CD4-positive, alpha-beta T cell treated with Interleukin-6 for 4 hours (primary cell): ENCODE results near the gene FTO.

Experiments used
- DNase-seq: peaks from one replicate; pipeline ENCODE4 v3.0.0-alpha.2; 2020; ENCODE audit warnings: mixed read lengths

The FTO gene

GRCh38 chr16:54062361-54063278 lies 358.7 kb downstream of the FTO start:
- DNase-seq, result no peak

- no peak for DNase-seq
These were observed 359.4 kb downstream of the FTO start for GRCh38 chr16:54063279-54063773.

GRCh38 chr16:54066451-54067105 lies 362.6 kb downstream of the FTO start:
- DNase-seq, result no peak

GRCh38 chr16:54067322-54068065 lies 363.5 kb downstream of the FTO start:
- no peak for DNase-seq

DNA sequence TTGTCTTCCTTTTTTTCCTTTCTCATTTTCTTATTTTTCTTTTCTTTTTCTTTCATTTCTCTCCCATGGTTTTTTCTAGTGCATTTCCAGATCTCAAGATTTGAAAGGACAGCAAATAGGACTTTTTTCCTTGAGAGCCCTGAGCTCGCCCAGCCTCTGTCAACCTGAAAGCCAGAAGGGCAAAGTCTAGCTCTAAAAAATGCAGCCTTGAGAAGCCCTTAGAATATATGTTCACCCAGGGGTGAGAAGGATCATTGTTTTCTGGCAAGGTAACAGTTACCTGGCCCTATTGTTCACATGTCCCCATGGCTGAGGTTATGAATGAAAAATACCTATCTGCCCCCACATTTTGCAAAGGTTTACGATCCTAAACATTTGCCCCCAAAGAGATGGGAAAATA lies 364.3 kb downstream of the FTO start:
- no peak for DNase-seq

GRCh38 chr16:54069601-54070239 lies 365.8 kb downstream of the FTO start:
- DNase-seq, result no peak

GRCh38 chr16:54070789-54071343 lies 366.9 kb downstream of the FTO start:
- no peak for DNase-seq

DNA sequence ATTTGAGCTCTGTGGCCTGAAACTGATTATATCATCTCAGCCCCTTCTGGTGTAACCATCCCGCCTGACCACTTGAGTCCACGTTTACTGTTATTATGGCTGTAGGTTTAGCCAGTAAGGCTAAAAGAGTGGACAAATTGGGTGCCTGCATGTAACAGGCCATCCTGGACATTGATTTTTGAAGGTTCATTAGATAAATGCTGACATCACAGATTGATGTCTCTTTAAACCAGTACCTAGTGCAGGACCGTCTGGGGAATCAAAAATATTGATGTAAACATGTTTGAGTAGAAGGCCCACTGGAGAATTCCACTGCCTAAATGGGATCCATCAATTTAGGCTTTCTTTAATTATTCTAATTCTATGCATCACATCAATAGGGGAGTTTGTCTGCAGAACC lies 367.6 kb downstream of the FTO start:
- DNase-seq, result no peak

DNA sequence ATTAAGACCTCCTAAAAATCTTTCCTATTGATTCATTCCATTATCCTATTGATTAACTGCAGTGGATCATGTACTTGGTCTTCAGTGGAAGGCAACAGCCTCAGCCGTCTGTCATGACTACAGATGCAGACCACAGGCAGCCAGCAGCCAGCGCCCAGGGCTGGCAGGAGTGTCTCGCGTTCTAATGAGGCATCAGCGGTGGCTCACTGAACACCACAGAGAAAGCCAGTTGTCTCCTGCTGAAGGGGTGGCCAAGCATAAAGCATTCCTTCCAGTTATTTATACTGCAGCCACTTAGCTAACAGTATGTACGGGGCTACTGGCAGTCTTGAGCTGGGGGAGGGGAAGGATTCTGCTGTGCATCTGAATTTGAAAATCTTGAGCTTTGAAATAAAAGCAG lies 368.3 kb downstream of the FTO start:
- DNase-seq, result no peak

GRCh38 chr16:54073356-54073755 lies 369.4 kb downstream of the FTO start:
- no peak for DNase-seq

DNA sequence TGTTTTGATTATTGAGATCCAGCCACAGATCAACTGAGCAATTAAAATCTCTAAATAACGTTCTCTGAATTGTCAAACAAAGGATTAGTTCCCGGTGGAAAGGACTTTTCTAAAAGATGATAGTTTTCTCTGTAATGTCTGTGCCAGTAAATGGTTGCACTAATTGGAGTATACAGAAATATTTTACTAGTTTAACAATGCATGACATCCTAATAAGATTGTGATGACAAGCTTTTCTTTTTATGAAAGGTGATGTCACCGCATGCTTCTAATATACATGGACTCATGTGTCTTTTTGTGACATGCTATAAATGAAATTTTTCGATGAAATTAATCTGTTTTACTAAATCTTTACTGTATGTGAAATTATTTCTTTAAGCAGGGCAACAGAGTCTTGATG lies 371.5 kb downstream of the FTO start:
- DNase-seq, result no peak

DNA sequence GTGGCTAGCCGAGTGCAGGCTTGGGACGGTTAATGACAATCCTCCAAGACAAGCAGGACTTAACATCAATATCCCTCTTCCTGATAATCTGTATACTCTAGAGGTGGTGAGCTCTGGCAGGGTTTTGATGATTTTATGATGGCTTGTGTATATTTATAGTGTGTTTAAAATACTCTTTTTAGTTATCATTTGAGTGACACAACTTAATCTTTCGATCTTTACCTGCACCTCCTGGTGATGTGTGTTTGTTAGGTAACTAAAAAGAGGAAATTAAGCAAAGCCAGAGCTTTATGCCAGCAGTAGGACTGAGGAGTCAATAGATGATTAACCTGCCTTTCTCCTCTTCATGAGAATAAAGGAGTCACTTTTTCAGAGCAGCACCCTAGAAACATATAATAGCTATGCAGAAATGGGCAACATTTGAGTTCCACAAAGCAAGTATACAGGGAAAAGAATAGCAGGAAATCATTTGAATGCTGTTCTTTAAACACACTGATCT lies 372.1 kb downstream of the FTO start:
- no peak for DNase-seq

GRCh38 chr16:54077050-54077821 lies 373.3 kb downstream of the FTO start:
- no peak for DNase-seq

DNA sequence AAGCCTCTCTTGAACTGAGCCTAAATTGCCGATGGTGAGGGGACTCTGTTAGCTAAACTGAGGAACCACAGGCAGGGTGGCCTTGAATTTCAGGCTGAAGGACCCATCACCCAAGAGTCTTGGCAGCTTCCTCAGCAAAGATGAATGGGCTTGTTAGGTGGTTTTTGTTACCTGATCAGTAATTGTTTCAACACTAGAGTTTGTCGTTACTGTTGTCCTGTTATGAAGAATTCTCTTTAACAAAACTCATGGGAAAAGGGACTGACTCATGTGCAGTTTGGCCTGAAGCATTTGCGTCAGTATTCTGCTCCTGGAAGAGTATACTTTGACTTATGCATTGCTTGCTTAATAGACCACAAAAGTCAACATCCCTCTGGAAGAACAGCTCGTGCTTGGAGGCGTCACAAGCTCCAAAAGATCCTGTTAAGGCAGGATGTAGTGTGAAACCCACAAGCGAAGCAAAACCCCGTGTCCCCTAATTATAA lies 376.6 kb downstream of the FTO start:
- no peak for DNase-seq

DNA sequence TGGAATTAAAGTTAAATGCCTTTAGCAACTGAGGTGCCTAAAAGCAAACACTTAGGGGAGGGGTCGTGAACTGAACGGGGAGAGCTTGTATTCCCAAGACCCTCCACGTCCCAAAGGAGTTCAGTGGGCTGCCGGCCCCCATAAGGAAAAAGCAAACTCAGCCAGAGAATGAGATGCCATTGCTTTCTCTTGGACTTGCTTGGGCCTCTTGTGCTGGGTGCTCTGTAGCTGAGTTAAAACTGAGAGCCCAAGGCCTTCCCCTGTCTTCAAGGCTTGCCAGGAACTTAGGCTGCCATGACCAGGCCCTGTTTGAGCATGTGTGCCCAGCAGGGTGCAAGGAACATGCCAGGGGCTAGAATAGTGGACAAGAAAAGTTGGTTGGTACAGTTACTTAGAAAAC lies 382.8 kb downstream of the FTO start:
- DNase-seq, result no peak

DNA sequence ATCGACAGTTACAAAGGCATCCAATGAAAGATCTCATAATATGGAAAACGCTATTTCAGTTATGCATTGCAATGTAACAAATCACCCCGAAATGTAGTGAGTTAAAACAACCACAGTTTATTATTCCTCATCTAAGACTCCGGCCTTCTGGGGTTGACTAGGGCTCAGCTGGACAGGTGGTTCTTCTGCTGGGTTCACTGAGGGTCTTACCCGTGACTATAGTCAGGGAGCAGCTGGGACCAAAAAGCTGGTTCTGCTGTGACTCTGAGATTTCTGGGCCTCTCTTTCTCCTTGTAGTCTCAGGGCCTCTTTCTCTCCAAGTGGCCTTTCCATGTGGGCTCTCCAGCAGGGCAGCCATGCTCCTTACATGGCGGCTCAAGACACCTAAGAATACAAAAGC lies 386.6 kb downstream of the FTO start:
- DNase-seq, result no peak

- no peak for DNase-seq
These were observed 389.3 kb downstream of the FTO start for GRCh38 chr16:54093281-54093680.

- DNase-seq, result no peak
These were observed 390.7 kb downstream of the FTO start for GRCh38 chr16:54094641-54095040.

DNA sequence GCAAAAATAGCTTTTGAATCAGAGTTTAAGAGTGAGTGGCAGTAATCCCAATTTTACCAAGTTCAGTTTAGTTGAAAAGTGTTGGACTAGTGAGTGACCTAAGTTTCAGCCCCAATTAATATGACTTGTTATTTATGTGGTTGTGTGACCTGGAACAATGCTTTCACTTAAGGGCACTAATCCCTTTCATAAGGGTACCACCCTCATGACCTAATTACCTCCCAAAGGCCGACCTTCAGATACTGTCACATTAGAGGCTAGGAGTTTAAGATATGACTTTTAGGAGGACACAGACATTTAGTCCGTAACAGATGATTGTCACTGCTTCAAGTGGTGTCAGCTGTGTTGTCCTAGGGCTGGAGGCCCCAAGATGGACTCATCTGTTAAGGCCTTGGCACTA lies 392.7 kb downstream of the FTO start:
- DNase-seq, result no peak

DNA sequence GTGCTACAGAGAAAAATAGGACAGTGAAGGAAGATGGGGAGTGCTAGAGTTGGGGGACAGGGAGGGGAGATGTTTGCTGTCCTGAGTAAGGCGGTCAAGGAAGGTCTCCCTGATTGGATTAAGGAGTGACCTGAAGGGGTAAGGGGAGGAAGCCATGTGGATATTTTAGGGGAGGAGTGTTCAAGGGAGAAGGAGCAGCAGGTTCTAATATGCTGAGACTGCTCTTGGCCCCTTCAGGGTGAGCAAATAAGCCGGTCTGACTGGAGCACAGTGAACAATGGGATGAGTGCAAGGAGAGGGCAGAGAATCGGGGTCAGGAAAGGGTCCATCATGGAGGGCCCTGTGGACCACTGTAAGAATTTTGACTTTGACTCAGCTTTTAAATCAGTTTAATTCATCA lies 393.8 kb downstream of the FTO start:
- no peak for DNase-seq

- DNase-seq, result no peak
These were observed 394.3 kb downstream of the FTO start for GRCh38 chr16:54098247-54098646.
